BLaER1 (cell line): ENCODE results near the gene ISX.

Experiments
- H3K27ac ChIP-seq: shearing (Covaris generic); formaldehyde crosslinking; 2 replicates; pipeline ENCODE4 v1.8.1; 2022
- H3K27me3 ChIP-seq: shearing (Covaris generic); formaldehyde crosslinking; 2 replicates; pipeline ENCODE4 v1.8.1; 2022
- H3K36me3 ChIP-seq: shearing (Covaris generic); formaldehyde crosslinking; 2 replicates; pipeline ENCODE4 v1.8.1; 2022
- H3K4me1 ChIP-seq: shearing (Covaris generic); formaldehyde crosslinking; 2 replicates; pipeline ENCODE4 v1.8.1; 2022
- H3K4me2 ChIP-seq: shearing (Covaris generic); formaldehyde crosslinking; 2 replicates; pipeline ENCODE4 v1.8.1; 2022
- H3K4me3 ChIP-seq: shearing (Covaris generic); formaldehyde crosslinking; 2 replicates; pipeline ENCODE4 v1.8.1; 2022
- H3K9ac ChIP-seq: shearing (Covaris generic); formaldehyde crosslinking; 2 replicates; pipeline ENCODE4 v1.8.1; 2022
- H3K9me3 ChIP-seq: shearing (Covaris generic); formaldehyde crosslinking; 2 replicates; pipeline ENCODE4 v1.8.1; 2022
- H4K20me1 ChIP-seq: shearing (Covaris generic); formaldehyde crosslinking; 2 replicates; pipeline ENCODE4 v1.8.1; 2022
- Cebpa-rat ChIP-seq: shearing (Covaris generic); IDR thresholded peaks from 2 replicates; pipeline ENCODE4 v1.8.1; 2022

Gene ISX

GRCh38 chr22:35119494-35119893 lies 53.5 kb downstream of the ISX start:
- Histone ChIP-seq H3K36me3 (no peaks in the 10 kb centered on the region), H3K4me2 (no peak overlapping the region), H3K9me3 (no peaks in the 10 kb centered on the region), H3K27ac (no peak overlapping the region), H4K20me1 (no peaks in the 10 kb centered on the region), H3K27me3 (no peaks in the 10 kb centered on the region), H3K4me3 (no peak overlapping the region), H3K9ac (no peak overlapping the region), H3K4me1 (peaks cover 24% of the 10 kb centered on the region)
- no peak for TF ChIP-seq Cebpa-rat

GRCh38 chr22:35124691-35125219 lies 58.8 kb downstream of the ISX start:
- no peaks in the 10 kb centered on the region for H3K36me3 ChIP-seq
- H4K20me1 ChIP-seq, result no peaks in the 10 kb centered on the region
- TF ChIP-seq Cebpa-rat, result no peak
- no peak overlapping the region for H3K27ac ChIP-seq
- peaks cover 28% of the 10 kb centered on the region for H3K4me1 ChIP-seq
- no peaks in the 10 kb centered on the region for H3K27me3 ChIP-seq
- H3K4me2 ChIP-seq, result no peak overlapping the region
- no peak overlapping the region for H3K9ac ChIP-seq
- no peaks in the 10 kb centered on the region for H3K9me3 ChIP-seq
- H3K4me3 ChIP-seq, result no peak overlapping the region

GRCh38 chr22:35126993-35127392 lies 61.0 kb downstream of the ISX start:
- TF ChIP-seq Cebpa-rat, result no peak
- H3K27me3 ChIP-seq, result no peaks in the 10 kb centered on the region
- peak overlapping the region; percentile 49 for H3K4me2 ChIP-seq
- no peaks in the 10 kb centered on the region for H3K9me3 ChIP-seq
- no peaks in the 10 kb centered on the region for H4K20me1 ChIP-seq
- H3K27ac ChIP-seq, result no peak overlapping the region
- no peak overlapping the region for H3K4me3 ChIP-seq
- H3K4me1 ChIP-seq, result peaks cover 30% of the 10 kb centered on the region
- no peaks in the 10 kb centered on the region for H3K36me3 ChIP-seq
- no peak overlapping the region for H3K9ac ChIP-seq

- no peak overlapping the region for H3K9ac ChIP-seq
- no peak overlapping the region for H3K4me3 ChIP-seq
- H3K36me3 ChIP-seq, result no peaks in the 10 kb centered on the region
- no peaks in the 10 kb centered on the region for H4K20me1 ChIP-seq
- H3K27me3 ChIP-seq, result no peaks in the 10 kb centered on the region
- peaks cover 30% of the 10 kb centered on the region for H3K4me1 ChIP-seq
- H3K27ac ChIP-seq, result no peak overlapping the region
- H3K9me3 ChIP-seq, result no peaks in the 10 kb centered on the region
- H3K4me2 ChIP-seq, result no peak overlapping the region
- no peak for TF ChIP-seq Cebpa-rat
Observed at GRCh38 chr22:35128637-35129036, 62.7 kb downstream of the ISX start.

- Histone ChIP-seq H3K9ac (no peak overlapping the region), H3K27ac (no peak overlapping the region), H3K4me2 (peak overlapping the region; percentile 50)
Observed at GRCh38 chr22:35131525-35132000, 65.6 kb downstream of the ISX start.

GRCh38 chr22:35132568-35132967 lies 66.6 kb downstream of the ISX start:
- Histone ChIP-seq H3K9ac (no peak overlapping the region), H3K27me3 (no peaks in the 10 kb centered on the region), H3K27ac (no peak overlapping the region), H3K4me3 (no peak overlapping the region), H3K9me3 (no peaks in the 10 kb centered on the region), H4K20me1 (no peaks in the 10 kb centered on the region), H3K4me2 (no peak overlapping the region), H3K4me1 (peaks cover 32% of the 10 kb centered on the region), H3K36me3 (no peaks in the 10 kb centered on the region)
- TF ChIP-seq Cebpa-rat, result no peak

More at GRCh38 chr22:35131525-35132000, 65.6 kb downstream of the ISX start:
- no peaks in the 10 kb centered on the region for H3K9me3 ChIP-seq
- no peak for TF ChIP-seq Cebpa-rat
- H4K20me1 ChIP-seq, result no peaks in the 10 kb centered on the region
- H3K36me3 ChIP-seq, result no peaks in the 10 kb centered on the region
- H3K4me1 ChIP-seq, result peaks cover 43% of the 10 kb centered on the region
- no peak overlapping the region for H3K4me3 ChIP-seq
- H3K27me3 ChIP-seq, result no peaks in the 10 kb centered on the region

GRCh38 chr22:35133702-35134380 lies 67.9 kb downstream of the ISX start:
- no peak for TF ChIP-seq Cebpa-rat
- Histone ChIP-seq H3K9ac (no peak overlapping the region), H3K36me3 (no peaks in the 10 kb centered on the region), H3K9me3 (no peaks in the 10 kb centered on the region), H4K20me1 (no peaks in the 10 kb centered on the region), H3K4me3 (no peak overlapping the region), H3K4me1 (peaks cover 25% of the 10 kb centered on the region), H3K27ac (no peak overlapping the region), H3K4me2 (no peak overlapping the region), H3K27me3 (no peaks in the 10 kb centered on the region)

- H3K4me1 ChIP-seq, result peaks cover 25% of the 10 kb centered on the region
- no peak overlapping the region for H3K9ac ChIP-seq
- TF ChIP-seq Cebpa-rat, result no peak
- H3K27me3 ChIP-seq, result no peaks in the 10 kb centered on the region
- no peaks in the 10 kb centered on the region for H4K20me1 ChIP-seq
- H3K27ac ChIP-seq, result no peak overlapping the region
- H3K4me2 ChIP-seq, result 0 out of 2 replicates have a peak overlapping the region, but pooled peaks have one; percentile 26
- no peaks in the 10 kb centered on the region for H3K9me3 ChIP-seq
- no peak overlapping the region for H3K4me3 ChIP-seq
- no peaks in the 10 kb centered on the region for H3K36me3 ChIP-seq
Observed at GRCh38 chr22:35134637-35135036, 68.7 kb downstream of the ISX start.

GRCh38 chr22:35135165-35135564 lies 69.2 kb downstream of the ISX start:
- H3K4me2 ChIP-seq, result peak overlapping the region; percentile 26
- no peaks in the 10 kb centered on the region for H3K9me3 ChIP-seq
- H3K4me1 ChIP-seq, result peaks cover 25% of the 10 kb centered on the region
- TF ChIP-seq Cebpa-rat, result no peak
- no peaks in the 10 kb centered on the region for H3K36me3 ChIP-seq
- no peak overlapping the region for H3K4me3 ChIP-seq
- H4K20me1 ChIP-seq, result no peaks in the 10 kb centered on the region
- H3K27me3 ChIP-seq, result no peaks in the 10 kb centered on the region
- H3K27ac ChIP-seq, result no peak overlapping the region
- H3K9ac ChIP-seq, result no peak overlapping the region
